ENCODE data around the gene XAF1. TPM values are rescaled to one million over a fixed set of nuclear protein-coding genes. Genes with fewer than 3 reads are reported as not detected.

XAF1 gene
- total and polyA plus RNA-seq, 2 experiments from 2014 or later, result not detected

GRCh38 chr17:6749519-6749918 lies 6.3 kb upstream of the XAF1 start (continued):
- TF ChIP-seq ZNF462 (CRISPR knock-in tag; IDR thresholded peaks at IDR 0.05) (no peak), STAT1 (IDR thresholded peaks at IDR 0.05; ENCODE audit: unreplicated experiment) (no peak)

GRCh38 chr17:6752068-6752909 lies 3.6 kb upstream of the XAF1 start:
- H3K9me2 ChIP-seq (ENCODE audit: insufficient read depth), result 0 out of 2 replicates have a peak, but pooled peaks cover 6% of the 10 kb centered on the region
- no peaks in the 10 kb centered on the region for H3K36me3 ChIP-seq (ENCODE audit: insufficient read depth)
- Mint-ChIP-seq H3K4me1 (peaks cover 24% of the 10 kb centered on the region), H3K27me3 (ENCODE audit: insufficient read depth, low read depth, poor library complexity) (peaks cover 10% of the 10 kb centered on the region), H3K9me3 (peaks cover 12% of the 10 kb centered on the region), H3K27ac (peak overlapping the region; percentile 95), H3K4me3 (no peak overlapping the region; the same call in 2 of the 3 replicates), H3K36me3 (ENCODE audit: low read depth) (no peaks in the 10 kb centered on the region)
- no peaks in the 10 kb centered on the region for H3K27me3 ChIP-seq (ENCODE audit: insufficient read depth)
- H2AFZ ChIP-seq, result peak overlapping the region; percentile 89
- H3K79me2 ChIP-seq (replicated peaks; ENCODE audit: insufficient read depth), result no peaks in the 10 kb centered on the region
- H4K20me1 ChIP-seq (replicated peaks; ENCODE audit: insufficient read depth), result no peaks in the 10 kb centered on the region
- ATAC-seq (no peak), DNase-seq (ENCODE audit: low spot score) (no peak)
- no peaks in the 10 kb centered on the region for H3F3A ChIP-seq (replicated peaks; ENCODE audit: low read depth)
- peaks cover 18% of the 10 kb centered on the region for H3K4me1 ChIP-seq (ENCODE audit: insufficient read depth)
- no peak overlapping the region for H3K4me3 ChIP-seq
- H3K4me2 ChIP-seq, result peak overlapping the region; percentile 56; the same call in 1 of the 2 replicates
- H3K27ac ChIP-seq (ENCODE audit: low read depth), result peak overlapping the region; percentile 64; the same call in 1 of the 2 replicates
- TF ChIP-seq NANOG (IDR thresholded peaks at IDR 0.05; ENCODE audit: borderline replicate concordance) (no peak), ETS1 (IDR thresholded peaks at IDR 0.05) (no peak), REST (IDR thresholded peaks at IDR 0.05; ENCODE audit: unreplicated experiment) (no peak), STAT1 (IDR thresholded peaks at IDR 0.05; ENCODE audit: unreplicated experiment) (no peak), CTCF (conservative IDR thresholded peaks at IDR 0.05; ENCODE audit: low read depth in 2 of 2) (no peak), ZNF331 (CRISPR knock-in tag; IDR thresholded peaks at IDR 0.05; ENCODE audit: low read depth) (no peak), JUNB (IDR thresholded peaks at IDR 0.05; ENCODE audit: unreplicated experiment) (no peak), POLR2AphosphoS5 (IDR thresholded peaks at IDR 0.05; ENCODE audit: low read depth) (no peak), EZH2phosphoT487 (IDR thresholded peaks at IDR 0.05; ENCODE audit: unreplicated experiment) (no peak), CREB1 (CRISPR knock-in tag; IDR thresholded peaks at IDR 0.05; ENCODE audit: low read depth) (no peak)
